Measurements from ENCODE around the gene LRBA. TPM values are rescaled to one million over a fixed set of nuclear protein-coding genes. Genes with fewer than 3 reads are reported as not detected.
"Not testable (repeated sequence)": the region's sequence is repeated elsewhere in the genome, so short reads cannot be mapped to it uniquely, and the experiment has no call there.

LRBA gene
- polyA plus RNA-seq, 1 donor = 25.7 TPM

DNA sequence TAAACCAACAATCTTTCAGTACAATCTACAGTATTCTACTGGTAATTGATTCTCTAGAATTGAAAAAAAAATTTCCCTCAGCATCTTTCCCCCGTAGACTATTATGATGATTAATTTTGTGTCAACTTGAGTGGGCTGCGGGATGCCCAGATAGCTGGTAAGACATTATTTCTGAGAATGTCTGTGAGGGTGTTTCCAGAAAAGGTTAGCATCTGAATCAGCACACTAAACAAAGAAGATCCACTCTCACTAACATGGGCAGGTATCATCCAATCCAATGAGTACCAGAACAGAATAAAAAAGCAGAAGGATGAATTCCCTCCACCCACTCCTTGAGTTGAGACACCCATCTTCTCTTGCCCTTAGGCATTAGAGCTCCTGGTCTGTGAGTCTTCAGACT is 619.2 kb downstream of the LRBA start:
- no peak for DNase-seq

DNA sequence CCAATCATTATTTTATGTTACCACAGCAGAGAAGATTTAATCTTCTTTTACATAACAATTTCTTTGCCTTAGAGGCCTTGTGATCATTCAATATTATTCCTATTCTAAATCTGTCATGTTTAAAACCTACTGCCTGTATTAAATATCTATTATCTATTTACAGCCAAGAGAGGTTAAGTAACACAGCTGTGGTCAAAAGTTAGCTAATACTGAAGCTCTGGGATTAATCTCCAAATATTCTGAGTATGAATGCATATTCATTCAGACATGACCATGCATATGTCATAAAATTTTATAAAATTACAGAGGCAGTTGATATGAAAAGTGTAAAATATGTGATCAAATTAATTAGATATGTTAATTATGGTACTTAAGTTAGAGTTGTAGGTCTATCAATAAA is 621.0 kb downstream of the LRBA start:
- no peak for DNase-seq

DNA sequence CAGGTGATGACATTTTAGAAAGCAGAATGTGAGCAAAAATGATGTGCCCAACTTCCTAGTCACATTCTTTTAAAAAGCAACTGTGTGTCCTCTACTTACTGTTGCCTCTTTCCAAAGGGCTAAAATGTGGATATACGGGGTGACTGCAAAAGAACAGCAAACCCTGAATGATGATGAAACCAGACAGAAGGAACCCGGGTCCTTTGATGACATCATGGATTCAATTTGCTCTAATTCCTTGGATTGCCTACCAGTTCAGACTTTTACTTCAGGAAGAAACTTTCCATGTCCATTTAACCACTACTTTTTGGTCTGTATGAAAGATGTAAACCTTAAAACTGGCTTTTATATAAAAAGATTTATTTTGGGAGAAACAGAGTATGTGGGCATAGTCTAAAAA is 624.0 kb downstream of the LRBA start:
- no peak for DNase-seq

DNA sequence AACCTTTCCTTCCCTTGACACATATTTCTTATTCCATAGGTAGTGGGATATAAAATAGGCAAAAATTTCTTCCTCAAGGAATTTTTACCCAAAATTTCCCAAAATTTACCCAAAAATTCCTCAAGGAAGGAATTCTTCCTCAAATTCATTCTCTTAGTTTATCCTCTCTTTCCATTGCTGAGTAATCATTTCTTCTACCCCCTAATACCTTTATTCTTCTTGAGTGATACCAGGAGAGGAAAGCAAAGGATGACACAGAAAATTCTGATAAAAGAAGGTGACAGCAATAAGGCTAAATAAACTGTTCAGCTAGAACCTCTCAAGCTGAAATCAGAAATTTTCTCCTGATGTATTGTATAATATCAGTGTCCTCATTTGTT is 624.6 kb downstream of the LRBA start:
- no peak for DNase-seq

DNA sequence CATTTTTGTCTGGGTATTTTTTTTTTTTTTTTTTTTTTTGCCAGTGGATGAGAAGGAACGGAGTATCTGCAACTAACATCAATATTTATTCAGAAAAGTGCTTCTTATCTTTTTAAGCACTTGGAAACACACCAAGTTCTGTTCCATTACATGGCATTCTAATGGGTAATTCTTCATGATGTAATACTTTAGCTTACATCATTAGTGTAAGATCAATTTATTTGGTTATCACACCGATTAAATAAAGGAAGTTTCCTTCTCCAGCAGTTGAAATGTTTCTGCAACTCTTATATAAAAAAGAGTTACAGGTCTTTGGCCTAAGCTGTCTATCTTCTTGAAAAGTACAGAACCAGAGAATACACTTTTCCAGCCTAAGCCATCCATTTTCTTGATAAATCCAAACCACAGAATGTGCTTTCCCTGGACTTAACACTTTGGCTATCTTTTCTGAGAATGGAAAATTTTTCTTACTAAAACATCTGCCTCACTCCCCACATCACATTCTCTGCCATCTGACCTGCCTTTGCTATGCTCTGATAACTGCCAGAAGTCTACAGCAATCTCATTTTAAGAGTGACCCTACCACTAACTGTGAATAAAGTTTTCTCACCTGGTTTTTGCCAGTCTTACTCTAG is 625.1 kb downstream of the LRBA start:
- DNase-seq = no peak

DNA sequence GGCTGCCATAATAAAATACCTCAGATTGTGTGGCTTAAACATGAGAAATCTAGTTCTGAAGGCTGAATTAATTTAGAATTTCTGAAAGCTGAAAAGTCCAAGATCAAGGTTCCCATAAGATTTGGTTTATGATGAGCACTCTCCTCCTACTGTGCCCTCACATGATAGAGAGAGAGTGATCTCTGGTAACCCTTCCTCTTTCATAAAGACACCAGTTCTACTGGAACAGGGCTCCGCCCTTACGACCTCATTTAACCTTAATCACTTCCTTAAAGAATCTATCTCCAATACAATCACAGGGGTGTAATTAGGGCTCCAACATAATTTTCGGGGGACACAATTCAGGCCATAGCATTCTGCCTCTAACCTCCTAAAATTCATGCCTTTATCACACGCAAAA is 627.1 kb downstream of the LRBA start:
- DNase-seq = no peak

DNA sequence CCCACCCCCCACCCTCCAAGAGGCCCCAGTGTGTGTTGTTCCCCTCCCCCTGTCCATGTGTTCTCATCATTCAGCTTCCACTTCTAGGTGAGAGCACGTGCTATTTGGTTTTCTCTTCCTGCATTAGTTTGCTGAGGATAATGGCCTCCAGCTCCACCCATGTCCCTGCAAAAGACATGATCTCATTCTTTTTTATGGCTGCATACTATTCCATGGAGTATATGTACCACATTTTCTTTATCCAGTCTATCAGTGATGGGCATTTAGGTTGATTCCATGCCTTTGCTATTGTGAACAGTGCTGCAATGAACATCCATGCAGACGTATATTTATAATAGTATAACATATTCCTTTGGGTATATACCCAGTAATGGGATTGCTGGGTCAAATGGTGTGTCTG is 628.7 kb downstream of the LRBA start:
- not testable (repeated sequence) for DNase-seq

DNA sequence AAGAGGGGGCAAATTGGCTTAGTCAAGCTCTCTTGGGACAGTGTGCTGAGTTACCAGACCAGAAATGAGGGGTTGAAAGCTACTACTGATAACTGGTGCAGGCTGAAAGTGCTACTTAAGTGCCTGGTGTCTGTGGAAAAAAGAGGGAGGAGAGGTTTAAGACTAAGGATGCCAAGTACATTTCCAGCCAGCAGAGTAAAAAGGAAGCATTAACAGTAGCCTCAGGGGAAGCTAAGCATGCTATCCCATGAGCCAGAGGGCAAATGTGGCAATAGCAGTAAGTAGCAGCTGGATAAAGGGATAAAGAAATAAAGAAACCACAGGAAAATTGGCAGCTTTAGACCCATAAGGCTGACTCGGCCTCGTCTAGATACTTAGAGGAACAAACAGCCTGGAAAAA is 629.5 kb downstream of the LRBA start:
- no peak for DNase-seq

DNA sequence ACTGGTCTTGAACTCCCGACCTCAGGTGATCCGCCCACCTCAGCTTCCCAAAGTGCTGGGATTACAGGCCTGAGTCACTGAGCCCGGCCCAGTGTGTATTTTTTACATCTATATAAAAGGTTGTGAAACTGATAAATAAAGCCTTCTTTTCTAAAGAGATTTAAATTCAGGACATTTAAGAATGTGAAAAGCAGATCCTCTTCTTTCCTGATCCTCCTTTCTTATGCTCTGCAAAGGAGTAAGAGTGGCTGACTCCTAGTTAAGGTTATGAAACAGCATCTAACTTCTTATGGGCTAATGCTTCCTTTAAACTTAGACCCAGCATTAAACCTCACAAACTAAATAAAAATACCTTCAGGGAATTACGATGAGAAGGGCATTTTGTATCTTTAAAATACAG is 630.8 kb downstream of the LRBA start:
- DNase-seq = no peak

DNA sequence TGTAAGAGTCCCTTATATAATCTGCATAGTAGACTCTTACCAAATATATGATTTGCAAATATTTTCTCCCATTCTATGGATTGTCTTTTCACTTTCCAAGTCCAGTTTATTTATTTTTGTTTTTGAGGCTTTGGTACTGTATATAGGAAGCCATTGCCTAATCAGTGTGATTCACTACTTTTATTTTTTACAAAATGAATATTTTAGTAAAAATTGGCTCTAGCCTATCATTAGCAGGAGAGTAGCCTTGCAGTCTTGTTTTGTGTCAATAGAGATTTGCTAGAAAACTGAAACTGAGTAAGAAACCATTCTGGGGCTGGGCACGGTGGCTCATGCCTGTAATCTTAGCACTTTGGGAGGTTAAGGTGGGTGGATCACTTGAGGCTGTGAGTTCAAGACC is 633.1 kb downstream of the LRBA start:
- no peak for DNase-seq

DNA sequence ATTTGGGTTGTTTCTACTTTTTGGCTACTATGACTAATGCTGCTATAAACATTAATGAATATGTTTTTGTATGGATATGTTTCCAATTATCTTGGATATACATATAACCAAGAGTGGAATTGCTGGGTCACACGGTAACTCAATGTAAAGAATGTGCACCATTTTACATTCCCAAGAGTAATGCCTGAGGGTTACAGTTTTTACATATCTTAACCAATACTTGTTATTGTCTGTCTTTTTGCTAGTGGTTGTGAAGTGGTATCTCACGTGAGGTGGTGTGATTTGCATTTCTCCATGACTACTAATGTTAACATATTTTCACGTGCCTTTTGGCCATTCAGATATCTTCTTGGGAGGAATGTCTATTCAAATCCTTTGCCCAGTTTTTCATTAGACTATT is 633.5 kb downstream of the LRBA start:
- DNase-seq = no peak

DNA sequence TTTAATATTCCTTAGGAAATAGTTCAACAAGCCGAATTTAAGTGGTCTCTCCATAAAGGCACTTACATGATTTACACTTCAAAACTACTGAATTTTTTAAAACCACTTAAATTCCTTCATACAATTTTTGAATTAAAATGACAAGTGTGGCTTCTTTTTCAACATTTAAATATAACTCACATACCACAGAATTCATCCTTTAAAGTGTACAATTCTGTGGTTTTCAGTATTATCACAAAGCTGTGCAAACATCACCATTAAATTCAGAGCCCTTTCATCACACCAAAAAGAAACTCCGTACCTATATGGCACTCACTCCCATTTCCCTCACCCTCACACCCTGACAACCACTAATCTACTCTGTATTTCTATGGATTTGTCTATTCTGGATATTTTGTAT is 634.0 kb downstream of the LRBA start:
- DNase-seq = no peak

DNA sequence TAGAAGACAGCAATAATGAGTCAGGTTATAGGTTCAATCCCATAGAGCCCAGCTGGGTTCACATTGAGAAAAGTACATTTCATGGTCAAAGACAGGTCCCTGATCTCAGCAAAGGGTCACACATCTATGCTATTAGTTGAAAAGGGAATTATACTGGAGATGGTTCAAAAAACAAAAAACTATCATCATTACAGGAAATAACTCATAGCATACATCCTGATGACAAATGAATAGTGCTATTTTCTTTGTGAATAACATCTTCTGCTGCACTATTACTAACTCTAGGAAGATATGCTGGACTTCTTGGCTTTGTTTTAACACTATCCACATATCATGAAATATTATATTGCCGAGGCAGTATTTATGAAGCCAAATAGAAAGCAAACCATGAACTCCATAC is 635.6 kb downstream of the LRBA start:
- DNase-seq = no peak

DNA sequence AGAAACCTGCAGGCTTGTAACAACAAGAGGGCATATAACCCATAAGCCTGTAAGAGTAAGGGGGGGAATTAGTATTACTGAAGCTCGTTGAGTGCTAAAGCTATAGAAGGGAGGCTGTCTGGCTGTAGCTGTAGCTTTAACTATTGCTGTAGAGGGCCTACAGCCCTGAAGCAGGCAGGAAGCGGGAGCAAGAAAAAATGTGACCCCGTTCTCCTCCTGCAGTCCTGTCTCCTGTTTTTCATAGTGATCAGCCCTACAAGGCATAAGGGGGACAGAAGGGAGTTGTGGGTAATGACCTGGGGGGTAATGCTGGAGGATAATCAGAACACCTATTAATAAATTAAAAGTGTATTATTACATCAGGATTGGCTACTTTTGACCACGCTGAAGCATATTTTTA is 640.1 kb downstream of the LRBA start:
- no peak for DNase-seq

DNA sequence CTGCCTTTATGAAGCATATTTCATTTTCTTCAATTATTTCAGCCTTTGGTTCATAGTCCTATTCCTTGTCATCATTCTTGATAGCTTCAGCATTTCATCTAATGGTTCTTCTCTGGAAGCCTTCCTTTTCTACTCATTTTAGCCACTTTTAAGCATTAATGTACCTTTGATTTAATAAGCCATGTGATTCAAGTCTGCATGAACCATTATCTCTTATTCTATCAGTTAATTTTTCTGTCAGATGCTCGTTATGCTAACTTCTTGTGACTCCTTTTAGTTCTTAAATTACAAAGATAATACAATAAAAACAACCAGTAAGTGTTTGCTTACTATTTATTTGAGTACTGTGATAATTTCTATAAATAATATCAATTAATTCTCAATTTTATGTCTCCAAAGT is 643.2 kb downstream of the LRBA start:
- DNase-seq = no peak

DNA sequence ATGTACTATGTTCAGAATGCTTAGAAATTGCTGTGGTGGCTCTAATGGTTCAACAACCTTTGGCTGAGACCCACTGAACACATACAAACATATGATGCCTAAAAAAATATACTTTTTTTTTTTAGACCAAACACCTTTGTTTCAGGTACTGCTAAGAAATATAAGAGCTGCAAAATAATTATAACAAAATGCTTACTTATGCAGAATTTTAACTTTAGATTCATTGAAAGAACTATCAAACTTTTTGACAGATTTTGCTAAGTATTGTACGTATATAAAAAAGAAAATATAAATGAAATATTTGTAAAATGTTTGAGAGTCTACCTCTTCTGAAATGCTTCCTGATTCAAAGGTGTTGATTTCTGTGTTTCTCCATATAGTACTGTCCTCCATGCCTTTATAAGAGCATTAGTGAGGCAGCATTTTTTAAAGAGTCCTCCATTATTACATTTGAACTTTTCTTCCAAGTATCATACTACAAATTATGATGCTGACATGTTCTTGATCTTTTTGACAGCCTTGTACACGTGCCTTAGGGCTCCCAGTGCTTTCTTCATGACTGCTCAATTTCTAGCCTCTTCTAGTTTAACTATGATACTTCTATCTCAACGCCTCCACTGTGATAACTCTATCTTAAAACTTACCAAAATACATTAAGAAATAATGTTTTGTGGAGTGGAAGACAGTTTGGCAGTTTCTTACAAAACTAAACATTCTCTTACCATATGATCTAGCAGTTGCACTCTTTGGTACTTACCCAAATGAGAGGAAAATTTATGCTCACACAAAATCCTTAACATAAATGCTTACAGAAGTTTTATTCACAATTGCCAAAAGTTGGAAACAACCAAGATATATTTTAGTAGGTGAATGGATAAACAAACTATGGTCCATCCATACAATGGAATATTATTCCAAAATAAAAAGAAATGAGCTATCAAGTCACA is 645.4 kb downstream of the LRBA start:
- DNase-seq = no peak

DNA sequence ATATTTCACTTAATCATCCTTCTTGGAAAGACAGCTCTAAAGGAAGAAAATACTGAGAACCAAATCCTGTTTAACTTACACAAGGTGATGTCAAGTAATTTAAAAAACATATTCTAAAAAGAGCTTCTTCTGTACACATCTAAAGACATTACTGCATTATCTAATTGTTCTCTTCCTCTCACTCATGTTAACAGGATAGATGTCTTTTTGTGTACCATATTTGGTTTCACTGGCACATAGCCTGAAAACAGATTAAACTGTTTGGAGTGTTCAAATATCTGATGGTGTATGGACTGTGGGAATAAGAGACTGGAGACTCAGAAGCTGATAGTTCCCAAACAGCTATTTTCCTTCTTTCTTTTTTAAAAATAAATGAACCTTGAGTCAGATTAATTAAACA is 646.4 kb downstream of the LRBA start:
- no peak for DNase-seq

DNA sequence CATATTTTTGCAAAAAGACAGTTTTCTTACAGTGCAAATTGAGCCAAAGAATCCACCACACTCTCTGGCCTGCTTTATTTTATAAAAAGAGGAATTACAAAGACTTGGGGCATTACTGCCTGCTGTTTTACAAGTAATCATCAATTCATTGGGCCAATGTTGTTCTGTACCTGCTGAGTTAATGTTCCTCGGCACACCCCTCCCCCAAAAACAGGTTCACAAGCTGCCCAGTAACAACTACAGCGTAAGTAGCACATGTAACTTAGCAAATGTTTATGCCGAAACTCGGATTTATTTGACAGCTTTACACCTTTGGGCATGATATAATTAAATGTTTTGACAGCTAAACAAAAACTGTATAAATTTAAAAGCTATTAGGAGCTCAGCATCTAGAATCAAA is 647.8 kb downstream of the LRBA start:
- DNase-seq = no peak

DNA sequence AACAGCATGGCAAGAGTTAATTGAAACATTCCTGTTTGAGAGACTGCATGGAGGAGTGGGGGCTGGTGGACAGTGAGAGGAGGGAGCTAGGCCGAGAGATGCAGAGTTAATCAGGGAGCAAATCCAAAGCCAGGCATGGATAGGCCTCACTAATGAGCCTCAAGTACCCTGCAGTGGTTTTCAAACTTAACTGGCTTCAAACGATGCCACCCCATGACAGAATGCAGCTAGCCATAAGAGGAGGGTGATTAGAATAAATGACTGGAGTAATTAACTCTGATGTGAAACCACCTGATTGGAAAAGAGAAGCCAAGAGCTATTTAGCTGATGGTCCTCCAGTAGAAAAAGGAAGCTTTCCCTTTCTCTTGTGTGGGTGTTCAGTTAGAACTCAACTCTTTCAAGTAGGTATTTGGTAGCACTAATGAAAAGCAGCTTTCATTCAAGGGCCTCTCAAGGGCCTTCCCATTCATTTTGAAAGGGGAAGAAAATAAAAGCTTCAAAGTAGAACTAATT is 648.5 kb downstream of the LRBA start:
- DNase-seq = no peak

DNA sequence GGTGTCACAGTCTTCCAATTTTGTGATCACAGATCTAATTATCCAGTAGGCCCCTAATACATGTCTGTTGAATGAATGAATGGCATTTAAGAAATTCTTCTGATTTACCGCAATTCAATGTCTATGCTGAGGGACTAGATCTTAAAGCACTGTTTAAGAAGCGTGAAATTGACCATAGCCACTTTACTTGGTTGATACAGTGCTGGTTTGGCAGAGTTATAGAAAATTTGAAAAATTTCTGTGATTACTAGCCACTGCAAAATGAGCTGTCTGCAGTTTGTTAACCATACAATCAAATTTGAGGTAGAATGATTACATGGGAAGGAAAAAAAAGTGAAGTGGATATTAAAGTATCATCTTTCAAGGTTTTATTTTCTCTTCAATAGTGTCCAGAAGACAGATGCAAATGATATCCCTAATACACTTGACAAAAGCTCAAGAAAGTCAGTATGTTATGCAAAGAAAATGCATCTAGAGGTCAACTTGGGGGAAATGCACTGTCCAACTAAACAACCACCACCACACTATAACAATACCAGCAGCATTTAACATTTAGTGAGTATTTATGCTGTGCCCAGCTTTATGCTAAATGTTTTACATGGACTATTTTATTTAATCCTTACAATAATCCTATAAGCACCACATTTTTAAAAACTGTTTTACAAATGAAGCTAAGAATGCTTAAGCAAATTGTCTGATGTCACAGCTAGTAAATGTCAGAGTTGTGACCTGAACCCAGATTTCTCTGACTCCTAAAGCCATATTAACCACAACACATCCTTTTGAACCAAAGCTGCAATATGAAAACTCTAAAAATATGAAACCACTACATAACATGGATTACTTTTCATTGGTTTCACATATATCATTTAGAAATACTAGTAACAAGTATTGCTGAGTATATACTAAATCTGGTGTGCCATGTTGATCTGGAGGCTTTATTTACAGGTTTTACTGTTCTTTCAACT is 651.1 kb downstream of the LRBA start:
- DNase-seq = no peak

DNA sequence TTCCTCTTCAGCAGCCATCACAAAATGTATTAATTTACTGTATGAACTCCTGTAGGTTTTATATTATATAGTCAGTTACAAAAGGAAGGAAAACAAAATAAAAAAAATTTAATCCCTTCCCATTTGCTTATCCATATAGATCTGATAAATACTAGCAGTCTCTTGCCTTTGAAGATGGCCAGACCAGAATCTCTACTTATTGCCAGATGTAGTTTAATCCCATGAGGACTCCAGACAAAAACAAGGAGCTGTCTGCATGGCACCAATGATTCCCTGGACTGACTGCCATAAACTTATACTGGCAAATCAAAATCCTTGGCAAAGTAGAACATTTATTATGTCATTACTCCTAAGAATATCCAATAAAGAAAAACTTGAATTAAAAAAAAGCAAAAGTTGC is 656.4 kb downstream of the LRBA start:
- DNase-seq = no peak

DNA sequence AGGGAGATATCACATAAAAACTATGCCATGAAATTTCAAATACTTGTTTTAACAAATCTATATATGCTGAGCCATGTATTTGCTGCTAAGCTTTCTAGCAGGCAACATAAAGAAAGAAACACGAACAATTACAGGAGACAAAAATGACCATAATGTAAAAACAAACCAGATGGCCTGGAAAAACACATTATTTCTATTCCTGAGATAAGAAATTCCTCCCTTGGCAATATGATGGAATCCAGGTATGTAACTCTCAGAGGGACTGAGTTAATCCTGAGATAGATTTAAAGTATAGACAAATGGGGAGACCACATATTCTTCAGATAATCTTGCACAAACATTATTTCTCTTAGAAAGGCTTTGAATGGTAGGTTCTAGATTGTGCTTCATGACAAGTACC is 657.3 kb downstream of the LRBA start:
- DNase-seq = no peak
